GM12878 (cell line): ENCODE results near the gene GLS. TPM values are rescaled to one million over a fixed set of nuclear protein-coding genes. Genes with fewer than 3 reads are reported as not detected.

Experiments used
- ATAC-seq: fragments of 200-7000 bp; cut with Tn5 transposase; 3 replicates; pipeline ENCODE4 v1.9.1; 2020; ENCODE audit warnings: mild to moderate bottlenecking, moderate library complexity
- BruUV-seq: library from RNA; stranded (reverse); fragments of 400-500 nt; replicated peaks from 2 replicates; lab custom pipeline; 2021; lab: Mats Ljungman, UMichigan
- CTCF ChIA-PET: fragments of 300-600 bp; sonication (Branson Sonifier 250); formaldehyde crosslinking; extraction: SDS; loops from one replicate; lab custom pipeline; 2021; ENCODE audit warnings: inconsistent platforms; lab: Yijun Ruan, JAX
- POLR2A ChIA-PET: fragments of 350-600 bp; formaldehyde crosslinking; extraction: SDS; loops from one replicate; lab custom pipeline; 2021; ENCODE audit warnings: inconsistent platforms; lab: Charles Lee
- RAD21 ChIA-PET: fragments of 300-600 bp; sonication (Branson Sonifier 250); formaldehyde crosslinking; loops from one replicate; lab custom pipeline; 2023; ENCODE audit warnings: antibody characterized with exemption; ENCODE audit not compliant: unreplicated experiment; lab: Charles Lee
- SMC1A ChIA-PET: fragments of 300-600 bp; sonication (Branson Sonifier 250); formaldehyde crosslinking; loops from one replicate; lab custom pipeline; 2023; ENCODE audit not compliant: unreplicated experiment, uncharacterized antibody; lab: Charles Lee
- DNase-seq: peaks from one replicate; pipeline ENCODE4 v3.0.0-alpha.2; 2011; ENCODE audit warnings: low read depth, low spot score
- FAIRE-seq: peaks from 3 replicates; lab custom pipeline; 2011; peaks lifted over from hg19 to GRCh38; lab: Jason Lieb, UNC
- H2AFZ ChIP-seq: 2 replicates; pipeline ENCODE4 v1.6.0; 2011; ENCODE audit warnings: low read depth, low read length, control low read depth; ENCODE audit not compliant: control insufficient read depth
- H3K27ac ChIP-seq: 2 replicates; pipeline ENCODE4 v1.5.1; 2011; ENCODE audit warnings: control low read depth; ENCODE audit not compliant: control insufficient read depth, insufficient read depth
- H3K27me3 ChIP-seq, 2 experiments: replicated peaks in 1 of 2; 2 replicates each; pipeline versions ENCODE4 v1.6.0 to v1.6.1; 2011; ENCODE audit warnings: low read length in 1 of 2; ENCODE audit not compliant: control insufficient read depth in 2 of 2, insufficient read depth in 2 of 2
- H3K36me3 ChIP-seq, 2 experiments: 2 replicates each; pipeline ENCODE4 v1.5.1; 2011; ENCODE audit warnings: low read length in 1 of 2; ENCODE audit not compliant: control insufficient read depth in 2 of 2, insufficient read depth in 2 of 2
- H3K4me1 ChIP-seq: 2 replicates; pipeline ENCODE4 v1.6.1; 2011; ENCODE audit warnings: mild to moderate bottlenecking, low read length, moderate library complexity, mixed read lengths; ENCODE audit not compliant: control insufficient read depth, insufficient read depth
- H3K4me2 ChIP-seq: 2 replicates; pipeline ENCODE4 v1.6.0; 2011; ENCODE audit warnings: control low read depth; ENCODE audit not compliant: control insufficient read depth, insufficient read depth
- H3K4me3 ChIP-seq: fragments of 200-600 bp; sonication (generic); 2 replicates; pipeline ENCODE4 v1.5.1; 2016
- H3K79me2 ChIP-seq: 2 replicates; pipeline ENCODE4 v1.6.0; 2011; ENCODE audit warnings: low read length; ENCODE audit not compliant: control insufficient read depth, insufficient read depth
- H3K9ac ChIP-seq: 2 replicates; pipeline ENCODE4 v1.8.0; 2011; ENCODE audit warnings: low read length, control low read depth, mixed read lengths; ENCODE audit not compliant: control insufficient read depth, insufficient read depth
- H3K9me3 ChIP-seq: replicated peaks from 3 replicates; pipeline ENCODE4 v1.5.1; 2011; ENCODE audit warnings: mild to moderate bottlenecking, low read length; ENCODE audit not compliant: control insufficient read depth, insufficient read depth
- H4K20me1 ChIP-seq: 2 replicates; pipeline ENCODE4 v1.6.0; 2011; ENCODE audit not compliant: control insufficient read depth, insufficient read depth
- BACH1 ChIP-seq: fragments of 450-650 bp; IDR thresholded peaks from 2 replicates; pipeline ENCODE4 v1.6.1; 2017; ENCODE audit warnings: mild to moderate bottlenecking, borderline replicate concordance
- CBFB ChIP-seq: IDR thresholded peaks from 2 replicates; pipeline ENCODE4 v1.6.1; 2016; ENCODE audit warnings: antibody characterized with exemption, low read depth
- CBX3 ChIP-seq: fragments of 200-600 bp; sonication (generic); IDR thresholded peaks from 2 replicates; pipeline ENCODE4 v1.6.1; 2016; ENCODE audit warnings: low read depth, borderline replicate concordance
- CBX5 ChIP-seq: sonication (generic); IDR thresholded peaks from 2 replicates; pipeline ENCODE4 v1.6.1; 2016; ENCODE audit warnings: low read depth, moderate library complexity, mild to moderate bottlenecking, inconsistent platforms
- E2F4 ChIP-seq: IDR thresholded peaks from 2 replicates; pipeline ENCODE4 v1.6.1; 2012; ENCODE audit warnings: low read depth, low read length, improper control_type of control experiment
- HDGF ChIP-seq: fragments of 450-650 bp; IDR thresholded peaks from 2 replicates; pipeline ENCODE4 v1.6.1; 2016; ENCODE audit warnings: antibody characterized with exemption
- MLLT1 ChIP-seq: fragments of 450-650 bp; IDR thresholded peaks from 2 replicates; pipeline ENCODE4 v1.6.1; 2016; ENCODE audit warnings: mild to moderate bottlenecking
- NBN ChIP-seq: fragments of 450-650 bp; IDR thresholded peaks from 2 replicates; pipeline ENCODE4 v1.6.1; 2016
- PAX8 ChIP-seq: fragments of 450-650 bp; IDR thresholded peaks from 2 replicates; pipeline ENCODE4 v1.6.1; 2017; ENCODE audit warnings: mild to moderate bottlenecking, moderate library complexity
- PKNOX1 ChIP-seq: fragments of 450-650 bp; IDR thresholded peaks from 2 replicates; pipeline ENCODE4 v1.6.1; 2016; ENCODE audit warnings: mild to moderate bottlenecking
- POLR2AphosphoS2 ChIP-seq: IDR thresholded peaks from 2 replicates; pipeline ENCODE4 v1.6.1; 2011; ENCODE audit warnings: low read depth, mild to moderate bottlenecking, low read length, improper control_type of control experiment, moderate library complexity
- RUNX3 ChIP-seq: IDR thresholded peaks from 2 replicates; pipeline ENCODE4 v1.6.1; 2012; ENCODE audit warnings: low read length, inconsistent platforms
- SMC3 ChIP-seq: IDR thresholded peaks from 2 replicates; pipeline ENCODE4 v1.6.1; 2011; ENCODE audit warnings: low read length, improper control_type of control experiment, borderline replicate concordance
- SUZ12 ChIP-seq: fragments of 200-600 bp; sonication (generic); IDR thresholded peaks from one replicate; pipeline ENCODE4 v1.6.1; 2018; ENCODE audit warnings: antibody characterized with exemption, mild to moderate bottlenecking; ENCODE audit not compliant: unreplicated experiment
- TBL1XR1 ChIP-seq: IDR thresholded peaks from 2 replicates; pipeline ENCODE4 v1.6.1; 2012; ENCODE audit warnings: low read depth, low read length, improper control_type of control experiment
- ZBED1 ChIP-seq: IDR thresholded peaks from 2 replicates; pipeline ENCODE4 v1.6.1; 2016; ENCODE audit warnings: borderline replicate concordance
- ZNF217 ChIP-seq: fragments of 450-650 bp; IDR thresholded peaks from 2 replicates; pipeline ENCODE4 v1.6.1; 2017; ENCODE audit warnings: antibody characterized with exemption, mild to moderate bottlenecking
- WGBS: methylation state at CpG from one replicate; pipeline ENCODE4 v1.1.6; 2016; ENCODE audit warnings: low lambda C conversion rate; ENCODE audit not compliant: insufficient replicate concordance, insufficient coverage; ENCODE audit errors: missing lambda C conversion rate; 5-methylcytosine and 5-hydroxymethylcytosine counted together
- in situ Hi-C: fragments of 300-500 bp; cut with MboI; formaldehyde crosslinking; loops from 9 replicates; pipeline ENCODE4 v1.14.3; 2018; ENCODE audit warnings: mixed read lengths
- intact Hi-C: fragments of 100-400 bp; cut with micrococcal nuclease; formaldehyde crosslinking; loops from one replicate; pipeline ENCODE4 v1.14.2; 2022; ENCODE audit not compliant: unreplicated experiment
- polyA plus RNA-seq, 11 experiments: library from polyadenylated mRNA; depleted of rRNA in 4 of 11; unstranded in 6 of 11; stranded (reverse) in 5 of 11; fragments of >200 nt; fragmentation: Nextera tagmentation in 4 of 11; fragmentation: Illumina TruSeq in 1 of 11; extraction: Ambion mirVana in 4 of 11; extraction: Trizol in 1 of 11; gene quantifications; 1 replicate in 1 of 11; 2 replicates in 10 of 11; pipeline versions ENCODE4 v1.2.1 to v1.2.3, GENCODE V29; 2011 to 2016; ENCODE audit warnings: inconsistent platforms in 2 of 11, missing spikeins in 2 of 11, low read depth in 1 of 11
- total RNA-seq, 4 experiments: library from RNA; depleted of rRNA in 3 of 4; stranded (reverse); fragments of >200 nt in 3 of 4; fragmentation: Illumina TruSeq in 1 of 4; extraction: Trizol in 1 of 4; gene quantifications; 2 replicates each; pipeline versions ENCODE4 v1.2.1 to v1.2.3, GENCODE V29; 2013 to 2021

GLS gene
- total and polyA plus RNA-seq, 10 of the 15 experiments (the other 5 are each of a cell fraction or from before 2014, with no cell fraction given), result 15.7 to 145 (median 70.8) TPM

- TF ChIP-seq RUNX3 (peak; percentile 92), BACH1 (peak; percentile 92), CBX5 (peak; percentile 95), NBN (peak; percentile 27; the same call in 1 of the 2 replicates), PKNOX1 (0 out of 2 replicates have a peak, but pooled peaks have one; percentile 14), PAX8 (no peak), POLR2AphosphoS2 (peak; percentile 97)
- TF ChIP-seq, all 136 proteins: peak for 87
Measured at GRCh38 chr2:191013932-191014652, 133.5 kb downstream of the GLS start, which contains the start of gene STAT1 (continued).

- intact Hi-C loops, result loop anchor here (2.0 to 5.0 kb wide), 2 partner anchors 132 to 660 kb away; partner anchors contain the start of gene GLS
- peak overlapping the region; percentile 73 for H3K9ac ChIP-seq
- H4K20me1 ChIP-seq, result peaks cover 6% of the 10 kb centered on the region
- no peak overlapping the region for H2AFZ ChIP-seq
- peak; percentile 9 for ATAC-seq
- H3K9me3 ChIP-seq, result no peaks in the 10 kb centered on the region; the same call in 2 of the 3 replicates
- ChIA-PET RAD21 (interaction anchor here (0.6 to 1.7 kb wide), 7 partner anchors 15 to 1216 kb away, joined by 3 to 5 read pairs (median 3); no protein-coding TSS in a partner anchor), CTCF (interaction anchor here (0.7 to 1.0 kb wide), 2 partner anchors 38 to 98 kb away, joined by 3 to 5 read pairs; no protein-coding TSS in a partner anchor), SMC1A (interaction anchor here (1.0 to 3.4 kb wide), 8 partner anchors 8 to 164 kb away, joined by 3 to 9 read pairs (median 5); no protein-coding TSS in a partner anchor), POLR2A (interaction anchor here (0.6 to 5.7 kb wide), 5 partner anchors 9 to 132 kb away, joined by 3 to 75 read pairs (median 4); no protein-coding TSS in a partner anchor)
- BruUV-seq, result TSS peak; percentile 98
- no peak for FAIRE-seq
- no peak for DNase-seq
- peaks cover 33% of the 10 kb centered on the region for H3K4me1 ChIP-seq
- H3K4me3 ChIP-seq, result peak overlapping the region; percentile 49; the same call in 1 of the 2 replicates
- H3K27ac ChIP-seq, result peak overlapping the region; percentile 89
- in situ Hi-C loops, result no loop called here
- peaks cover 54% of the 10 kb centered on the region for H3K79me2 ChIP-seq
- WGBS, result 0% methylated on average over 4 of the region's 4 CpGs
- peak overlapping the region; percentile 71 for H3K4me2 ChIP-seq
- H3K36me3 ChIP-seq, result peaks cover 0 to 21% of the 10 kb centered on the region in 2 experiments; a peak in 3 of 4 replicates
- H3K27me3 ChIP-seq, result no peaks in the 10 kb centered on the region
- no peak for TF ChIP-seq ZBED1
- TF ChIP-seq SMC3, result no peak
- TF ChIP-seq ZNF217, result no peak
- TF ChIP-seq TBL1XR1, result no peak
- TF ChIP-seq MLLT1, result 0 out of 2 replicates have a peak, but pooled peaks have one; percentile 35
- TF ChIP-seq SUZ12, result no peak
- TF ChIP-seq HDGF, result peak; percentile 77; the same call in 1 of the 2 replicates
- no peak for TF ChIP-seq E2F4
- TF ChIP-seq CBX3, result no peak
- TF ChIP-seq CBFB, result no peak
Measured at GRCh38 chr2:191014653-191015020, 134.0 kb downstream of the GLS start.
